ENCODE results near the gene AKAP8L. TPM values are rescaled to one million over a fixed set of nuclear protein-coding genes. Genes with fewer than 3 reads are reported as not detected.

AKAP8L gene
- total RNA-seq, 1 experiment from 2014 or later: 94.0 TPM

- intact Hi-C loops (cut with micrococcal nuclease; ENCODE audit: unreplicated experiment): no loop called here
- CTCF ChIA-PET: no interaction called here
- Mint-ChIP-seq H3K9me3 (ENCODE audit: low read depth, unreplicated experiment) (no peaks in the 10 kb centered on the region), H3K27ac (ENCODE audit: unreplicated experiment) (no peak overlapping the region), H3K36me3 (ENCODE audit: insufficient read depth, unreplicated experiment) (peaks cover under 1% of the 10 kb centered on the region), H3K4me1 (ENCODE audit: low read depth, unreplicated experiment) (peaks cover 2% of the 10 kb centered on the region), H3K27me3 (ENCODE audit: unreplicated experiment) (no peaks in the 10 kb centered on the region), H3K4me3 (ENCODE audit: low read depth, unreplicated experiment) (no peak overlapping the region)
- no peak for DNase-seq
- TF ChIP-seq CTCF (IDR thresholded peaks at IDR 0.05; ENCODE audit: unreplicated experiment): no peak
- no TSS peak for BruUV-seq (replicated peaks)
Measured at GRCh38 chr19:15438577-15438976, 19.8 kb upstream of the AKAP8L start.

DNA sequence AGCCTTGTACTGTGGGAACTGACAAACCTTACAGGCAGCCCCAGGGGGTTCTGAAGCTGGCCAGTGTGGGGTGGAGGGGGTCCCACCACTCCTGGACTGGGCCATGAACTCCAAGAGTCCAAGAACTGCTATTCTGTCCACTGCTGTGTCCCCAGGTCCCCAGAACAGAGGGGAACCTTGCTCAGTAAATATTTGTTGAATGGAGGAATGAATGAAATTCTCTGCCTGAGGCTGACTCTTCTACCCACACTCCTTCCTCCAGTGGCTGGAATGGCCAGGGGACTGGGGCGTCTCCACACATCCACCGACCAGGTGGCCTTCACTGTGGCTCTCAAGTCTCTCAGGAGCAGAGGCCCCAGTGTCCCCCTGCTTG is 19.3 kb upstream of the AKAP8L start:
- no peak overlapping the region for H3K4me3 Mint-ChIP-seq (ENCODE audit: low read depth, unreplicated experiment)
- H3K36me3 Mint-ChIP-seq (ENCODE audit: insufficient read depth, unreplicated experiment): peaks cover 5% of the 10 kb centered on the region
- BruUV-seq (replicated peaks): no TSS peak
- no peak for DNase-seq
- no peak overlapping the region for H3K27ac Mint-ChIP-seq (ENCODE audit: unreplicated experiment)
- peaks cover 7% of the 10 kb centered on the region for H3K4me1 Mint-ChIP-seq (ENCODE audit: low read depth, unreplicated experiment)
- CTCF ChIA-PET: no interaction called here
- intact Hi-C loops (cut with micrococcal nuclease; ENCODE audit: unreplicated experiment): no loop called here
- H3K27me3 Mint-ChIP-seq (ENCODE audit: unreplicated experiment): no peaks in the 10 kb centered on the region
- no peaks in the 10 kb centered on the region for H3K9me3 Mint-ChIP-seq (ENCODE audit: low read depth, unreplicated experiment)
- TF ChIP-seq CTCF (IDR thresholded peaks at IDR 0.05; ENCODE audit: unreplicated experiment): no peak

GRCh38 chr19:15437355-15438123 is 18.8 kb upstream of the AKAP8L start:
- CTCF ChIA-PET: no interaction called here
- intact Hi-C loops (cut with micrococcal nuclease; ENCODE audit: unreplicated experiment): no loop called here

GRCh38 chr19:15436826-15437110 is 18.0 kb upstream of the AKAP8L start:
- peaks cover 15% of the 10 kb centered on the region for H3K36me3 Mint-ChIP-seq (ENCODE audit: insufficient read depth, unreplicated experiment)
- H3K9me3 Mint-ChIP-seq (ENCODE audit: low read depth, unreplicated experiment): no peaks in the 10 kb centered on the region
- no peak for TF ChIP-seq CTCF (IDR thresholded peaks at IDR 0.05; ENCODE audit: unreplicated experiment)
- no peak overlapping the region for H3K4me3 Mint-ChIP-seq (ENCODE audit: low read depth, unreplicated experiment)
- H3K27ac Mint-ChIP-seq (ENCODE audit: unreplicated experiment): no peak overlapping the region
- intact Hi-C loops (cut with micrococcal nuclease; ENCODE audit: unreplicated experiment): no loop called here
- CTCF ChIA-PET: no interaction called here
- H3K27me3 Mint-ChIP-seq (ENCODE audit: unreplicated experiment): no peaks in the 10 kb centered on the region
- no TSS peak for BruUV-seq (replicated peaks)
- no peak for DNase-seq
- peaks cover 9% of the 10 kb centered on the region for H3K4me1 Mint-ChIP-seq (ENCODE audit: low read depth, unreplicated experiment)

More at GRCh38 chr19:15437355-15438123, 18.8 kb upstream of the AKAP8L start:
- Mint-ChIP-seq H3K27ac (ENCODE audit: unreplicated experiment) (no peak overlapping the region), H3K36me3 (ENCODE audit: insufficient read depth, unreplicated experiment) (peaks cover 11% of the 10 kb centered on the region), H3K27me3 (ENCODE audit: unreplicated experiment) (no peaks in the 10 kb centered on the region), H3K4me1 (ENCODE audit: low read depth, unreplicated experiment) (peaks cover 8% of the 10 kb centered on the region), H3K4me3 (ENCODE audit: low read depth, unreplicated experiment) (no peak overlapping the region), H3K9me3 (ENCODE audit: low read depth, unreplicated experiment) (no peaks in the 10 kb centered on the region)
- no peak for DNase-seq
- TF ChIP-seq CTCF (IDR thresholded peaks at IDR 0.05; ENCODE audit: unreplicated experiment): no peak
- BruUV-seq (replicated peaks): no TSS peak
